H1 (cell line): Measurements from ENCODE around the gene LIAS.

Source experiments
- EZH2 ChIP-seq: fragments of 200-600 bp; sonication (generic); IDR thresholded peaks from 2 replicates; pipeline ENCODE4 v1.7.1; 2012; ENCODE audit warnings: low read depth, mild to moderate bottlenecking, moderate library complexity, low read length, inconsistent platforms; ENCODE audit not compliant: severe bottlenecking
- GABPA ChIP-seq: IDR thresholded peaks from 2 replicates; pipeline ENCODE4 v1.6.1; 2011; ENCODE audit warnings: mild to moderate bottlenecking, low read length, moderate library complexity, borderline replicate concordance; ENCODE audit not compliant: insufficient read depth
- JUN ChIP-seq: IDR thresholded peaks from 2 replicates; pipeline ENCODE4 v1.6.1; 2011; ENCODE audit warnings: low read depth, mild to moderate bottlenecking, improper control_type of control experiment, low read length
- JUND ChIP-seq: IDR thresholded peaks from 2 replicates; pipeline ENCODE4 v1.6.1; 2011; ENCODE audit warnings: mild to moderate bottlenecking, improper control_type of control experiment, low read length
- POLR2A ChIP-seq, 2 experiments: IDR thresholded peaks; 1 replicate in 1 of 2; 2 replicates in 1 of 2; pipeline ENCODE4 v1.6.1; 2011; ENCODE audit warnings: low read depth in 2 of 2, low read length in 2 of 2, mild to moderate bottlenecking in 2 of 2; ENCODE audit errors: control extremely low read depth in 1 of 2
- POLR2AphosphoS5 ChIP-seq: IDR thresholded peaks from 2 replicates; pipeline ENCODE4 v1.6.1; 2011; ENCODE audit warnings: low read depth, low read length
- RXRA ChIP-seq: IDR thresholded peaks from 2 replicates; pipeline ENCODE4 v1.6.1; 2011; ENCODE audit warnings: low read depth, mild to moderate bottlenecking, low read length, moderate library complexity; ENCODE audit not compliant: insufficient read depth
- SAP30 ChIP-seq: fragments of 300-600 bp; sonication (generic); IDR thresholded peaks from 2 replicates; pipeline ENCODE4 v1.7.1; 2012; ENCODE audit warnings: low read length, moderate library complexity, mild to moderate bottlenecking, inconsistent platforms; ENCODE audit not compliant: insufficient read depth, insufficient replicate concordance
- SIN3A ChIP-seq, 2 experiments: IDR thresholded peaks in 1 of 2; conservative IDR thresholded peaks in 1 of 2; 2 replicates each; pipeline ENCODE4 v1.6.1; 2011 to 2012; ENCODE audit warnings: low read length in 2 of 2, improper control_type of control experiment in 1 of 2, low read depth in 1 of 2, mild to moderate bottlenecking in 1 of 2
- TCF12 ChIP-seq: IDR thresholded peaks from 2 replicates; pipeline ENCODE4 v1.6.1; 2011; ENCODE audit warnings: low read depth, mild to moderate bottlenecking, low read length
- ZNF274 ChIP-seq: IDR thresholded peaks from 2 replicates; pipeline ENCODE4 v1.7.0; 2012; ENCODE audit warnings: low read length, borderline replicate concordance; ENCODE audit errors: extremely low read depth
- TF ChIP-seq, protein P1 (sequence below), 3 experiments: IDR thresholded peaks; 1 replicate in 2 of 3; 2 replicates in 1 of 3; pipeline versions ENCODE4 v1.5.1 to v1.6.1; 2011; ENCODE audit warnings: low read length in 3 of 3, mild to moderate bottlenecking in 3 of 3, inconsistent platforms in 2 of 3, low read depth in 1 of 3, moderate library complexity in 1 of 3; ENCODE audit not compliant: insufficient read depth in 1 of 3; ENCODE audit errors: control extremely low read depth in 1 of 3
- TF ChIP-seq, protein P2 (sequence below): IDR thresholded peaks from 2 replicates; pipeline ENCODE4 v1.6.1; 2012; ENCODE audit warnings: inconsistent platforms
- TF ChIP-seq, protein P3 (sequence below): IDR thresholded peaks from 2 replicates; pipeline ENCODE4 v1.6.1; 2011; ENCODE audit warnings: low read depth, mild to moderate bottlenecking, low read length; ENCODE audit not compliant: insufficient read depth

DNA sequence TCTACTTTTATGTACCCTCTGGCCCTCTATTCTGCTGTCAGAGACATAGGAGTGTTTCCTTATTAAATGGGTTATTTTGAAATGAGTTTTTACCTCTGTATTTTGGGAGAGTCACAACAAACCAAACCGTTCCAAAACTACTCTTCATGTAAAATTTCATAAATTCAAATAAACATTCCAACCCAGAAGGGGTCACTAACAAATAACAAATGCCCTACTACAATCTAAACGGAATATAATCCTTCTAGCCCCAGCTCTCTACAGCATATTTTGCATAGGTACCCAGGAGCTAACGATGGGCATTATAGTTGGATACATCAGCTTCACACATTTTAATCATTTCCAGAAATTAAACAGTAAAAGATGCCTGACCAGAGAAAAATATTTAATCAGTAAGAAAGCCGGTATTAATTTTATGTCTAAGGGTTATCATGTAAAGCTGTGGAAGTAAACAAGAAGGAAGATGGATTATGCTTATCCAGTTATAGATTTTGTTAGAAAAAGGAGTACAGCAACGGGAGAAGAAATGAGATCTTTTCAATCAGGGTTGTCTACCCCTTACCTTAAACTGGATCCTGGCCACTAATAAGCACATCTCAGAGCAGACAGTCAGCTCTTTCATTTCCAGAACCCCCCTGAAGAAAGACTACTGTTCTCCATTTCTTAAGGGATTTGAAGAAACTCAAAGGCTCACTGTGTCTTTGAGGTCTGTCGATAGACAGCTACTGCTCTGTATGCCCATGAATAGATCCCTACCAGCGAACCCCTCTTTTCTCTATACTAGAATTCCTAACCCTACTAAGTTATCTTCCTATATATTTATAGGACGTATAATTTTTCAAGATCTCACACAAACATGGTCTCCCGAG, 67.2 kb downstream of the LIAS start:
- TF ChIP-seq POLR2A (IDR thresholded peaks at IDR 0.05; ENCODE audit: control extremely low read depth in 1 of 2, low read depth in 2 of 2, low read length in 2 of 2) = no peak
- TF ChIP-seq SIN3A (conservative IDR thresholded peaks at IDR 0.05 in 1 of 2, IDR thresholded peaks at IDR 0.05 in 1 of 2; ENCODE audit: low read depth in 1 of 2, low read length in 2 of 2) = no peak
- TF ChIP-seq GABPA = no peak
- TF ChIP-seq, protein P1, sequence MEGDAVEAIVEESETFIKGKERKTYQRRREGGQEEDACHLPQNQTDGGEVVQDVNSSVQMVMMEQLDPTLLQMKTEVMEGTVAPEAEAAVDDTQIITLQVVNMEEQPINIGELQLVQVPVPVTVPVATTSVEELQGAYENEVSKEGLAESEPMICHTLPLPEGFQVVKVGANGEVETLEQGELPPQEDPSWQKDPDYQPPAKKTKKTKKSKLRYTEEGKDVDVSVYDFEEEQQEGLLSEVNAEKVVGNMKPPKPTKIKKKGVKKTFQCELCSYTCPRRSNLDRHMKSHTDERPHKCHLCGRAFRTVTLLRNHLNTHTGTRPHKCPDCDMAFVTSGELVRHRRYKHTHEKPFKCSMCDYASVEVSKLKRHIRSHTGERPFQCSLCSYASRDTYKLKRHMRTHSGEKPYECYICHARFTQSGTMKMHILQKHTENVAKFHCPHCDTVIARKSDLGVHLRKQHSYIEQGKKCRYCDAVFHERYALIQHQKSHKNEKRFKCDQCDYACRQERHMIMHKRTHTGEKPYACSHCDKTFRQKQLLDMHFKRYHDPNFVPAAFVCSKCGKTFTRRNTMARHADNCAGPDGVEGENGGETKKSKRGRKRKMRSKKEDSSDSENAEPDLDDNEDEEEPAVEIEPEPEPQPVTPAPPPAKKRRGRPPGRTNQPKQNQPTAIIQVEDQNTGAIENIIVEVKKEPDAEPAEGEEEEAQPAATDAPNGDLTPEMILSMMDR (IDR thresholded peaks at IDR 0.05; ENCODE audit: control extremely low read depth in 1 of 3, insufficient read depth in 1 of 3, low read depth in 1 of 3, low read length in 3 of 3) = no peak
- TF ChIP-seq JUND = no peak
- no peak for TF ChIP-seq SAP30
- no peak for TF ChIP-seq TCF12
- TF ChIP-seq ZNF274 = no peak
- no peak for TF ChIP-seq RXRA
- TF ChIP-seq EZH2 = no peak
- TF ChIP-seq POLR2AphosphoS5 = no peak
- no peak for TF ChIP-seq JUN
- TF ChIP-seq, protein P2, sequence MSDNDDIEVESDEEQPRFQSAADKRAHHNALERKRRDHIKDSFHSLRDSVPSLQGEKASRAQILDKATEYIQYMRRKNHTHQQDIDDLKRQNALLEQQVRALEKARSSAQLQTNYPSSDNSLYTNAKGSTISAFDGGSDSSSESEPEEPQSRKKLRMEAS = no peak
- TF ChIP-seq, protein P3, sequence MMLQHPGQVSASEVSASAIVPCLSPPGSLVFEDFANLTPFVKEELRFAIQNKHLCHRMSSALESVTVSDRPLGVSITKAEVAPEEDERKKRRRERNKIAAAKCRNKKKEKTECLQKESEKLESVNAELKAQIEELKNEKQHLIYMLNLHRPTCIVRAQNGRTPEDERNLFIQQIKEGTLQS = no peak
